GM12891 (cell line): ENCODE measurements around the gene SELENOW.

ENCODE experiments used
- POLR2A ChIP-seq: IDR thresholded peaks from 2 replicates; pipeline ENCODE4 v1.6.1; 2011; ENCODE audit warnings: low read depth, low read length, control low read depth
- POLR2AphosphoS5 ChIP-seq: IDR thresholded peaks from 2 replicates; pipeline ENCODE4 v1.6.1; 2011; ENCODE audit warnings: low read depth, low read length, control low read depth

GRCh38 chr19:47745010-47745901 lies 33.2 kb upstream of the SELENOW start, which contains the start of gene NOP53:
- TF ChIP-seq POLR2AphosphoS5 (peak; percentile 97), POLR2A (peak; percentile 98)
